ENCODE data around the gene PDE3B.
A peak's percentile ranks its signal among the peaks of the same experiment; 100 is the strongest.

Gene PDE3B

GRCh38 chr11:14641801-14642200 is 1.8 kb upstream of the PDE3B start:
- no peak for DNase-seq (ENCODE audit: low read depth in 2 of 2)
- no peak overlapping the region for H3K4me3 ChIP-seq (replicated peaks in 1 of 2; ENCODE audit: low read depth in 2 of 2, low read length in 2 of 2)
- no peak for TF ChIP-seq CTCF (IDR thresholded peaks at IDR 0.05; ENCODE audit: low read depth, low read length)

GRCh38 chr11:14642453-14642852 is 1.2 kb upstream of the PDE3B start:
- TF ChIP-seq CTCF (IDR thresholded peaks at IDR 0.05; ENCODE audit: low read depth, low read length): no peak
- H3K4me3 ChIP-seq (replicated peaks in 1 of 2; ENCODE audit: low read depth in 2 of 2, low read length in 2 of 2): no peak overlapping the region
- DNase-seq (ENCODE audit: low read depth in 2 of 2): no peak

GRCh38 chr11:14642873-14643696 is 519 bp upstream of the PDE3B start:
- no peak for DNase-seq (ENCODE audit: low read depth in 2 of 2)
- no peak for TF ChIP-seq CTCF (IDR thresholded peaks at IDR 0.05; ENCODE audit: low read depth, low read length)
- peak overlapping the region; percentile 58 to 67 for H3K4me3 ChIP-seq (replicated peaks in 1 of 2; ENCODE audit: low read depth in 2 of 2, low read length in 2 of 2)

- TF ChIP-seq CTCF (IDR thresholded peaks at IDR 0.05; ENCODE audit: low read depth, low read length): no peak
- peak; percentile 25 to 35 for DNase-seq (ENCODE audit: low read depth in 2 of 2)
- peak overlapping the region; percentile 58 to 67 for H3K4me3 ChIP-seq (replicated peaks in 1 of 2; ENCODE audit: low read depth in 2 of 2, low read length in 2 of 2)
Observed at GRCh38 chr11:14644226-14645014, 816 bp downstream of the PDE3B start.

GRCh38 chr11:14645015-14645912 is 1.7 kb downstream of the PDE3B start:
- TF ChIP-seq CTCF (IDR thresholded peaks at IDR 0.05; ENCODE audit: low read depth, low read length): no peak
- DNase-seq (ENCODE audit: low read depth in 2 of 2): peak; percentile 5 to 42
- H3K4me3 ChIP-seq (replicated peaks in 1 of 2; ENCODE audit: low read depth in 2 of 2, low read length in 2 of 2): peak overlapping the region; percentile 58 to 67

All from cardiac fibroblast (primary cell).